Measurements from ENCODE around the gene ELP5.

DNA sequence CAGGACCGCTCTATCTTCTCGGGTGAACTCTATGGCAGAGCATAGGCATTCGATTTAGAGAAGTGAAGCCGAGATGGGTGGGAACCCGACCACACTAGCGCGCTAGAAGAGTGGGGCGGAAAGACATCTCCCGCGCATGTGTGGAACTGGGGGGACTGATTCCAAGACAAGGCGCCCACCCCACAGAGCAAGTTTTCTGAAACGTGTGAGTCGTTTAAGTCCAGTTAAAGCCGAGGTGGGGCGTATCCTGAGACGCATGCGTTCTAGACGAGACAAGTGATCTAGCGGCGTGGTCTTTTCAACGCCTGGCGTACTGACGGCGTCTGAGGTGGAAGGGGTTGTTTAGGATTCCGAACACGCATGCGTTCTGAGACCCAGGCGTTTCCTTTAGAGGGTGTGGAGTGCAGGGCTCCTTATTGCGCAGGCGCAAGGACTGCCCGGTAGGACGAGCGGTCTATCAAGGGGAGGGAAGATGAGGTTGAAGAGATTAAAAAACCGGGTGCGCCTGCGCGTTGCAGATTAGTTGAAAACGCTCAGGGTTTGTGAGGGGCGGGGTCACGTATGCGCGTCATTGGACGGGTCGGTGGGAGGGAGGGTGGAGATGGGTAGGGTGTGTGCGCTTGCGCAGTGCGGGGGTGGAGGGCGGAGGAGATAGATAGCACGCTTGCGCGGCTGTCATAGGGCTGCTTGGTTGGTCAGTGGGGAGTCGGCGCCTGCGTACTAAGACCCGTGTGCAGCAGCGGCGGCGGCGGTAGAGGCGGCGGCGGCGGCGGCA, 55.1 kb downstream of the ELP5 start, which contains the start of gene EIF5A:
- TF ChIP-seq, protein P1, sequence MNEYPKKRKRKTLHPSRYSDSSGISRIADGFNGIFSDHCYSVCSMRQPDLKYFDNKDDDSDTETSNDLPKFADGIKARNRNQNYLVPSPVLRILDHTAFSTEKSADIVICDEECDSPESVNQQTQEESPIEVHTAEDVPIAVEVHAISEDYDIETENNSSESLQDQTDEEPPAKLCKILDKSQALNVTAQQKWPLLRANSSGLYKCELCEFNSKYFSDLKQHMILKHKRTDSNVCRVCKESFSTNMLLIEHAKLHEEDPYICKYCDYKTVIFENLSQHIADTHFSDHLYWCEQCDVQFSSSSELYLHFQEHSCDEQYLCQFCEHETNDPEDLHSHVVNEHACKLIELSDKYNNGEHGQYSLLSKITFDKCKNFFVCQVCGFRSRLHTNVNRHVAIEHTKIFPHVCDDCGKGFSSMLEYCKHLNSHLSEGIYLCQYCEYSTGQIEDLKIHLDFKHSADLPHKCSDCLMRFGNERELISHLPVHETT (tag by site-specific recombination; IDR thresholded peaks at IDR 0.05): no peak; the same call in 1 of the 2 replicates
- TF ChIP-seq, protein P2, sequence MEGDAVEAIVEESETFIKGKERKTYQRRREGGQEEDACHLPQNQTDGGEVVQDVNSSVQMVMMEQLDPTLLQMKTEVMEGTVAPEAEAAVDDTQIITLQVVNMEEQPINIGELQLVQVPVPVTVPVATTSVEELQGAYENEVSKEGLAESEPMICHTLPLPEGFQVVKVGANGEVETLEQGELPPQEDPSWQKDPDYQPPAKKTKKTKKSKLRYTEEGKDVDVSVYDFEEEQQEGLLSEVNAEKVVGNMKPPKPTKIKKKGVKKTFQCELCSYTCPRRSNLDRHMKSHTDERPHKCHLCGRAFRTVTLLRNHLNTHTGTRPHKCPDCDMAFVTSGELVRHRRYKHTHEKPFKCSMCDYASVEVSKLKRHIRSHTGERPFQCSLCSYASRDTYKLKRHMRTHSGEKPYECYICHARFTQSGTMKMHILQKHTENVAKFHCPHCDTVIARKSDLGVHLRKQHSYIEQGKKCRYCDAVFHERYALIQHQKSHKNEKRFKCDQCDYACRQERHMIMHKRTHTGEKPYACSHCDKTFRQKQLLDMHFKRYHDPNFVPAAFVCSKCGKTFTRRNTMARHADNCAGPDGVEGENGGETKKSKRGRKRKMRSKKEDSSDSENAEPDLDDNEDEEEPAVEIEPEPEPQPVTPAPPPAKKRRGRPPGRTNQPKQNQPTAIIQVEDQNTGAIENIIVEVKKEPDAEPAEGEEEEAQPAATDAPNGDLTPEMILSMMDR (tag by site-specific recombination; IDR thresholded peaks at IDR 0.05): no peak
- TF ChIP-seq, protein P3, sequence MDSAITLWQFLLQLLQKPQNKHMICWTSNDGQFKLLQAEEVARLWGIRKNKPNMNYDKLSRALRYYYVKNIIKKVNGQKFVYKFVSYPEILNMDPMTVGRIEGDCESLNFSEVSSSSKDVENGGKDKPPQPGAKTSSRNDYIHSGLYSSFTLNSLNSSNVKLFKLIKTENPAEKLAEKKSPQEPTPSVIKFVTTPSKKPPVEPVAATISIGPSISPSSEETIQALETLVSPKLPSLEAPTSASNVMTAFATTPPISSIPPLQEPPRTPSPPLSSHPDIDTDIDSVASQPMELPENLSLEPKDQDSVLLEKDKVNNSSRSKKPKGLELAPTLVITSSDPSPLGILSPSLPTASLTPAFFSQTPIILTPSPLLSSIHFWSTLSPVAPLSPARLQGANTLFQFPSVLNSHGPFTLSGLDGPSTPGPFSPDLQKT (IDR thresholded peaks at IDR 0.05; ENCODE audit: borderline replicate concordance, low read depth, low read length): no peak
- TF ChIP-seq ZNF394 (tag by site-specific recombination; IDR thresholded peaks at IDR 0.05; ENCODE audit: borderline replicate concordance): no peak
